ENCODE results near the gene FKBP15.

The FKBP15 gene

DNA sequence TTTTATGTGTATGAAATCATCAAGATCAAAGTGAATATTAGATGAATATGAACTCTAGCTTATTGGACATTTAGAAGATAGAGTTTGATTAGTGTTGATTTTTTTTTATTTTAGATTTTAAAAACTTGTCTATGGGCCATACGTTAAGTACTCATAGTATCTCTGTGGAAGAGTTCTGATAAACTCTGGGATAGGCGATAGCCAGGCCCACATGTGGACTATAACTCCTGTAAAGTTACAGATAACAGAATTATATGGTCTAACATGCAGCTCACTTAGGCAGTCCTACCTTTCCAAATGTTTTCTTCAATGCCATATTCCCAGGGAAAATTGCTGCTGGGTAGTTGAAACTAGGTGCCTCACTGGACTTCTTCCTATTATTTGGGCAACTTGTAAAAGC lies 10.6 kb upstream of the FKBP15 start:
- TF ChIP-seq ARNTL (CRISPR knock-in tag; IDR thresholded peaks at IDR 0.05; ENCODE audit: borderline replicate concordance, low read depth) (no peak), TOX (CRISPR knock-in tag; IDR thresholded peaks at IDR 0.05; ENCODE audit: borderline replicate concordance) (no peak), ZNF565 (CRISPR knock-in tag; conservative IDR thresholded peaks at IDR 0.05; ENCODE audit: low read depth) (no peak), TCF4 (CRISPR knock-in tag; IDR thresholded peaks at IDR 0.05; ENCODE audit: borderline replicate concordance) (no peak)
- TF ChIP-seq, protein P1, sequence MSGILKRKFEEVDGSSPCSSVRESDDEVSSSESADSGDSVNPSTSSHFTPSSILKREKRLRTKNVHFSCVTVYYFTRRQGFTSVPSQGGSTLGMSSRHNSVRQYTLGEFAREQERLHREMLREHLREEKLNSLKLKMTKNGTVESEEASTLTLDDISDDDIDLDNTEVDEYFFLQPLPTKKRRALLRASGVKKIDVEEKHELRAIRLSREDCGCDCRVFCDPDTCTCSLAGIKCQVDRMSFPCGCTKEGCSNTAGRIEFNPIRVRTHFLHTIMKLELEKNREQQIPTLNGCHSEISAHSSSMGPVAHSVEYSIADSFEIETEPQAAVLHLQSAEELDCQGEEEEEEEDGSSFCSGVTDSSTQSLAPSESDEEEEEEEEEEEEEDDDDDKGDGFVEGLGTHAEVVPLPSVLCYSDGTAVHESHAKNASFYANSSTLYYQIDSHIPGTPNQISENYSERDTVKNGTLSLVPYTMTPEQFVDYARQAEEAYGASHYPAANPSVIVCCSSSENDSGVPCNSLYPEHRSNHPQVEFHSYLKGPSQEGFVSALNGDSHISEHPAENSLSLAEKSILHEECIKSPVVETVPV (CRISPR knock-in tag; IDR thresholded peaks at IDR 0.05): no peak
- no peak for ATAC-seq

DNA sequence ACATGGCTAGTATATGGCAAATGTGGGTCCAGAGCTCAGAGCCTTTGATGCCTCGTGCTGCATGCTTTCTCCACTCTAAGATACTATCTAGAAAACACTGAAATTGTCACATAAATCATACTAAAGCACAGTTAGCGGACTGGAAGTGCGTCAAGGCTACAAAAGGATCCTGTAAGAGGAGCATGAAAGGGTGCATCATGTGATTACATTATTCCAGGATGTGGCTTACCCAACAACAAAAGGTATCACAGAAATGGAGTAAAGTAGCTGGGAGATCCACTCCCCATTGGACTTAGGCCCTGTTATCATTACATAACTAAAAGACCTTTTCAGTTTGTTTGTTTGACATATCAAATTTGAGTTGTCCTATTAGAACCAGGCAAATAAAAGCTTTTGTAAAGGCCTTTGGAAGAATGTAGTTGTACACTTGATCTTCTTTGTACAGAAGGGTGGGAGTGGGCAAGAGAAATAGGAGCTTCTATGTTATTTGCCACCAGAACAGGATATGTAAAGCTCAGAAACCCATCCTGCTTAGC lies 7.1 kb upstream of the FKBP15 start:
- ATAC-seq: no peak
- no peak for TF ChIP-seq SNAI2 (CRISPR knock-in tag; IDR thresholded peaks at IDR 0.05)
- TF ChIP-seq, protein P2, sequence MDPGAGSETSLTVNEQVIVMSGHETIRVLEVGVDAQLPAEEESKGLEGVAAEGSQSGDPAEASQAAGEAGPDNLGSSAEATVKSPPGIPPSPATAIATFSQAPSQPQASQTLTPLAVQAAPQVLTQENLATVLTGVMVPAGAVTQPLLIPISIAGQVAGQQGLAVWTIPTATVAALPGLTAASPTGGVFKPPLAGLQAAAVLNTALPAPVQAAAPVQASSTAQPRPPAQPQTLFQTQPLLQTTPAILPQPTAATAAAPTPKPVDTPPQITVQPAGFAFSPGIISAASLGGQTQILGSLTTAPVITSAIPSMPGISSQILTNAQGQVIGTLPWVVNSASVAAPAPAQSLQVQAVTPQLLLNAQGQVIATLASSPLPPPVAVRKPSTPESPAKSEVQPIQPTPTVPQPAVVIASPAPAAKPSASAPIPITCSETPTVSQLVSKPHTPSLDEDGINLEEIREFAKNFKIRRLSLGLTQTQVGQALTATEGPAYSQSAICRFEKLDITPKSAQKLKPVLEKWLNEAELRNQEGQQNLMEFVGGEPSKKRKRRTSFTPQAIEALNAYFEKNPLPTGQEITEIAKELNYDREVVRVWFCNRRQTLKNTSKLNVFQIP (CRISPR knock-in tag; IDR thresholded peaks at IDR 0.05; ENCODE audit: borderline replicate concordance, low read depth): no peak
- TF ChIP-seq, protein P3, sequence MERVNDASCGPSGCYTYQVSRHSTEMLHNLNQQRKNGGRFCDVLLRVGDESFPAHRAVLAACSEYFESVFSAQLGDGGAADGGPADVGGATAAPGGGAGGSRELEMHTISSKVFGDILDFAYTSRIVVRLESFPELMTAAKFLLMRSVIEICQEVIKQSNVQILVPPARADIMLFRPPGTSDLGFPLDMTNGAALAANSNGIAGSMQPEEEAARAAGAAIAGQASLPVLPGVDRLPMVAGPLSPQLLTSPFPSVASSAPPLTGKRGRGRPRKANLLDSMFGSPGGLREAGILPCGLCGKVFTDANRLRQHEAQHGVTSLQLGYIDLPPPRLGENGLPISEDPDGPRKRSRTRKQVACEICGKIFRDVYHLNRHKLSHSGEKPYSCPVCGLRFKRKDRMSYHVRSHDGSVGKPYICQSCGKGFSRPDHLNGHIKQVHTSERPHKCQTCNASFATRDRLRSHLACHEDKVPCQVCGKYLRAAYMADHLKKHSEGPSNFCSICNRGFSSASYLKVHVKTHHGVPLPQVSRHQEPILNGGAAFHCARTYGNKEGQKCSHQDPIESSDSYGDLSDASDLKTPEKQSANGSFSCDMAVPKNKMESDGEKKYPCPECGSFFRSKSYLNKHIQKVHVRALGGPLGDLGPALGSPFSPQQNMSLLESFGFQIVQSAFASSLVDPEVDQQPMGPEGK (CRISPR knock-in tag; IDR thresholded peaks at IDR 0.05; ENCODE audit: borderline replicate concordance): no peak
- TF ChIP-seq PPARA (CRISPR knock-in tag; IDR thresholded peaks at IDR 0.05; ENCODE audit: borderline replicate concordance): no peak
- TF ChIP-seq ZNF565 (CRISPR knock-in tag; conservative IDR thresholded peaks at IDR 0.05; ENCODE audit: low read depth): no peak
- TF ChIP-seq BACH2 (CRISPR knock-in tag; IDR thresholded peaks at IDR 0.05; ENCODE audit: borderline replicate concordance): no peak
- TF ChIP-seq, protein P4, sequence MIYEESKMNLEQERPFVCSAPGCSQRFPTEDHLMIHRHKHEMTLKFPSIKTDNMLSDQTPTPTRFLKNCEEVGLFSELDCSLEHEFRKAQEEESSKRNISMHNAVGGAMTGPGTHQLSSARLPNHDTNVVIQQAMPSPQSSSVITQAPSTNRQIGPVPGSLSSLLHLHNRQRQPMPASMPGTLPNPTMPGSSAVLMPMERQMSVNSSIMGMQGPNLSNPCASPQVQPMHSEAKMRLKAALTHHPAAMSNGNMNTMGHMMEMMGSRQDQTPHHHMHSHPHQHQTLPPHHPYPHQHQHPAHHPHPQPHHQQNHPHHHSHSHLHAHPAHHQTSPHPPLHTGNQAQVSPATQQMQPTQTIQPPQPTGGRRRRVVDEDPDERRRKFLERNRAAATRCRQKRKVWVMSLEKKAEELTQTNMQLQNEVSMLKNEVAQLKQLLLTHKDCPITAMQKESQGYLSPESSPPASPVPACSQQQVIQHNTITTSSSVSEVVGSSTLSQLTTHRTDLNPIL (CRISPR knock-in tag; IDR thresholded peaks at IDR 0.05; ENCODE audit: low read depth): no peak
- TF ChIP-seq, protein P1 (CRISPR knock-in tag; IDR thresholded peaks at IDR 0.05): no peak
- no peak for TF ChIP-seq ZNF8 (CRISPR knock-in tag; IDR thresholded peaks at IDR 0.05)
- TF ChIP-seq ISL1 (CRISPR knock-in tag; IDR thresholded peaks at IDR 0.05): no peak
- TF ChIP-seq CSDC2 (CRISPR knock-in tag; IDR thresholded peaks at IDR 0.05): no peak
- TF ChIP-seq, protein P5, sequence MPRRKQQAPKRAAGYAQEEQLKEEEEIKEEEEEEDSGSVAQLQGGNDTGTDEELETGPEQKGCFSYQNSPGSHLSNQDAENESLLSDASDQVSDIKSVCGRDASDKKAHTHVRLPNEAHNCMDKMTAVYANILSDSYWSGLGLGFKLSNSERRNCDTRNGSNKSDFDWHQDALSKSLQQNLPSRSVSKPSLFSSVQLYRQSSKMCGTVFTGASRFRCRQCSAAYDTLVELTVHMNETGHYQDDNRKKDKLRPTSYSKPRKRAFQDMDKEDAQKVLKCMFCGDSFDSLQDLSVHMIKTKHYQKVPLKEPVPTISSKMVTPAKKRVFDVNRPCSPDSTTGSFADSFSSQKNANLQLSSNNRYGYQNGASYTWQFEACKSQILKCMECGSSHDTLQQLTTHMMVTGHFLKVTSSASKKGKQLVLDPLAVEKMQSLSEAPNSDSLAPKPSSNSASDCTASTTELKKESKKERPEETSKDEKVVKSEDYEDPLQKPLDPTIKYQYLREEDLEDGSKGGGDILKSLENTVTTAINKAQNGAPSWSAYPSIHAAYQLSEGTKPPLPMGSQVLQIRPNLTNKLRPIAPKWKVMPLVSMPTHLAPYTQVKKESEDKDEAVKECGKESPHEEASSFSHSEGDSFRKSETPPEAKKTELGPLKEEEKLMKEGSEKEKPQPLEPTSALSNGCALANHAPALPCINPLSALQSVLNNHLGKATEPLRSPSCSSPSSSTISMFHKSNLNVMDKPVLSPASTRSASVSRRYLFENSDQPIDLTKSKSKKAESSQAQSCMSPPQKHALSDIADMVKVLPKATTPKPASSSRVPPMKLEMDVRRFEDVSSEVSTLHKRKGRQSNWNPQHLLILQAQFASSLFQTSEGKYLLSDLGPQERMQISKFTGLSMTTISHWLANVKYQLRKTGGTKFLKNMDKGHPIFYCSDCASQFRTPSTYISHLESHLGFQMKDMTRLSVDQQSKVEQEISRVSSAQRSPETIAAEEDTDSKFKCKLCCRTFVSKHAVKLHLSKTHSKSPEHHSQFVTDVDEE (CRISPR knock-in tag; IDR thresholded peaks at IDR 0.05): no peak
- TF ChIP-seq TOX (CRISPR knock-in tag; IDR thresholded peaks at IDR 0.05; ENCODE audit: borderline replicate concordance): no peak
- TF ChIP-seq ZNF70 (CRISPR knock-in tag; IDR thresholded peaks at IDR 0.05): no peak
- TF ChIP-seq ESRRG (CRISPR knock-in tag; IDR thresholded peaks at IDR 0.05): no peak
- TF ChIP-seq ZFP30 (CRISPR knock-in tag; IDR thresholded peaks at IDR 0.05): no peak
- TF ChIP-seq TCF4 (CRISPR knock-in tag; IDR thresholded peaks at IDR 0.05; ENCODE audit: borderline replicate concordance): no peak
- TF ChIP-seq ZFP3 (CRISPR knock-in tag; IDR thresholded peaks at IDR 0.05): no peak

DNA sequence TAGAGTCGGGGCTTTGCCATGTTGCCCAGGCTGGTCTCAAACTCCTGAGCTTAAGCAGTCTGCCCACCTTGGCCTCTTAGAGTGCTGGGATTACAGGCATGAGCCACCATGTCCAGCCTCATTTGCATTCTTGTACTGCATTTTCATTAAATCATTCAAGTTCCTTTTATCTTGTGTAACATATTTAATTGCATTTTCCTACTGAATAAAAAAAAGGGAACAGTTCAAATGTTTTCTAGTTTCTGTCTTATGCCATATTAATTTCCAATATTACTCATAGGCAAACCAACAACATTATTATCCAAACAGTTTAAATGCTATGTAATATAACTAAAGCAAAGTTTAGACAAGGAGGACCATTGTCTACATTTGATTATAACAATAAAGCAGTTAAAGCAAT lies 6.4 kb upstream of the FKBP15 start:
- no peak for ATAC-seq
- TF ChIP-seq GLIS3 (CRISPR knock-in tag; IDR thresholded peaks at IDR 0.05) (no peak), RARB (CRISPR knock-in tag; IDR thresholded peaks at IDR 0.05) (no peak), BACH2 (CRISPR knock-in tag; IDR thresholded peaks at IDR 0.05; ENCODE audit: borderline replicate concordance) (no peak), ZFP30 (CRISPR knock-in tag; IDR thresholded peaks at IDR 0.05) (no peak), ZNF8 (CRISPR knock-in tag; IDR thresholded peaks at IDR 0.05) (no peak), ZNF565 (CRISPR knock-in tag; conservative IDR thresholded peaks at IDR 0.05; ENCODE audit: low read depth) (no peak), TOX (CRISPR knock-in tag; IDR thresholded peaks at IDR 0.05; ENCODE audit: borderline replicate concordance) (no peak), ISL1 (CRISPR knock-in tag; IDR thresholded peaks at IDR 0.05) (no peak), ZNF70 (CRISPR knock-in tag; IDR thresholded peaks at IDR 0.05) (no peak), ESRRG (CRISPR knock-in tag; IDR thresholded peaks at IDR 0.05) (no peak), CSDC2 (CRISPR knock-in tag; IDR thresholded peaks at IDR 0.05) (no peak)
- TF ChIP-seq, protein P5 (CRISPR knock-in tag; IDR thresholded peaks at IDR 0.05): no peak
- TF ChIP-seq, protein P1 (CRISPR knock-in tag; IDR thresholded peaks at IDR 0.05): no peak

Measured in SK-N-SH treated with all-trans-retinoic acid at 6 μM for 48 hours (cell line).